GM19438 (cell line): ENCODE measurements around the gene UBAC2.
A peak's percentile ranks its signal among the peaks of the same experiment; 100 is the strongest.
"Not testable (repeated sequence)": the region's sequence is repeated elsewhere in the genome, so short reads cannot be mapped to it uniquely, and the experiment has no call there.

ENCODE experiments used
- ATAC-seq: cut with Tn5 transposase; IDR thresholded peaks from one replicate; pipeline ENCODE4 v1.9.1; 2021; ENCODE audit warnings: low read depth; ENCODE audit not compliant: unreplicated experiment

UBAC2 gene

GRCh38 chr13:99210627-99211026 is 10.0 kb downstream of the UBAC2 start:
- ATAC-seq = not testable (repeated sequence)

GRCh38 chr13:99211421-99212035 is 10.9 kb downstream of the UBAC2 start:
- ATAC-seq = no peak

- peak; percentile 83 for ATAC-seq
Observed at GRCh38 chr13:99214232-99214631, 13.6 kb downstream of the UBAC2 start.

GRCh38 chr13:99214731-99215130 is 14.1 kb downstream of the UBAC2 start:
- ATAC-seq = no peak

- ATAC-seq = no peak
Observed at GRCh38 chr13:99215184-99215830, 14.7 kb downstream of the UBAC2 start.

- ATAC-seq = no peak
Observed at GRCh38 chr13:99217461-99218110, 16.9 kb downstream of the UBAC2 start.

GRCh38 chr13:99218126-99218525 is 17.5 kb downstream of the UBAC2 start:
- no peak for ATAC-seq

- no peak for ATAC-seq
Observed at GRCh38 chr13:99218545-99218944, 17.9 kb downstream of the UBAC2 start.

- ATAC-seq = no peak
Observed at GRCh38 chr13:99218969-99219368, 18.3 kb downstream of the UBAC2 start.

- ATAC-seq = no peak
Observed at GRCh38 chr13:99220199-99220935, 19.7 kb downstream of the UBAC2 start.

- no peak for ATAC-seq
Observed at GRCh38 chr13:99221567-99222239, 21.0 kb downstream of the UBAC2 start.

GRCh38 chr13:99223587-99223986 is 22.9 kb downstream of the UBAC2 start:
- ATAC-seq = no peak

- no peak for ATAC-seq
Observed at GRCh38 chr13:99224021-99224420, 23.4 kb downstream of the UBAC2 start.

GRCh38 chr13:99225078-99225477 is 24.4 kb downstream of the UBAC2 start:
- no peak for ATAC-seq

GRCh38 chr13:99226513-99226912 is 25.9 kb downstream of the UBAC2 start:
- ATAC-seq = no peak

- ATAC-seq = no peak
Observed at GRCh38 chr13:99227331-99227900, 26.8 kb downstream of the UBAC2 start.

GRCh38 chr13:99227909-99228688 is 27.4 kb downstream of the UBAC2 start:
- no peak for ATAC-seq

GRCh38 chr13:99228737-99229691 is 28.4 kb downstream of the UBAC2 start:
- peak; percentile 85 for ATAC-seq
